ENCODE data around the gene TNP2.
"Not testable (repeated sequence)": the region's sequence is repeated elsewhere in the genome, so short reads cannot be mapped to it uniquely, and the experiment has no call there.

The TNP2 gene

DNA sequence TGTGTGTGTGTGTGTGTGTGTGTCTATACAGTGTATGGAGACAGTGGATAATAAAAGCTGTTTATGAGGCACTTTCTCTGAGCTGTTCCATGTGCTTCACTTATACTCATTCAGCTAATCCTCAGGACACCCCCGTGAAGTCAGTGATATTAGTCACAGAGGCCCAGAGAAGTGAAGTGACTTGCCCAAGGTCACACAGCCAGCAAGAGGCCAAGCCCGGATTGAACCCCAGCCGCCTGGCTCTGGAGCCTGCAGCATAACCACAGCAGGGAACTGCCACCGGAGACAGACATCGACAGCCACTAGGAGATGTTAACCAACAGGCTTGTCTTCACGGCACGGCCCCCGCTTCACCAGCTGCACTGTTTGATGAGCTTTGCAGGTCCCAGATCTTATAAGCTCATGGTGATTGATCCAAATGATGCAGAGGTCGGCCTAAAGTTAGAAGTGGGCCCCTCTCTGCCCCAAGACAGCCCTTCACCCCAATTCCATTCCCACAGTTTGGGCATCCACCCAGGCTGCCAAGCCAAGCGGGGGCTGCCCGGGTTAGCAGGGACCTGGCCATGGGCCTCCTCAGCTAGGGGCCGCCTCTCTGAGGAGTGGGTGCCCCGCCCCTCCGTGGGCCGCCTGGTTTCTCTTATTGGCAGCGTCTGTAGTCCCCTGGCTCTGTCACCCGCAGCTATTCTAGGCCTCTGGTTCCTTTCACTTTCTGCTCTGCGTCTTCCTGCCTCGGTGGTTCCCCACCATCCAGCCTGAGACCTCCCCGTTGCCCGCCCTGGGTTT, 44.0 kb downstream of the TNP2 start:
- H3K4me3 ChIP-seq (ENCODE audit: low read depth, low read length): no peak overlapping the region
- in situ Hi-C loops (cut with HindIII; ENCODE audit: low sequenced_read_pairs): no loop called here
- no peak for DNase-seq (ENCODE audit: low read depth, low spot score)
- TF ChIP-seq, protein P1, sequence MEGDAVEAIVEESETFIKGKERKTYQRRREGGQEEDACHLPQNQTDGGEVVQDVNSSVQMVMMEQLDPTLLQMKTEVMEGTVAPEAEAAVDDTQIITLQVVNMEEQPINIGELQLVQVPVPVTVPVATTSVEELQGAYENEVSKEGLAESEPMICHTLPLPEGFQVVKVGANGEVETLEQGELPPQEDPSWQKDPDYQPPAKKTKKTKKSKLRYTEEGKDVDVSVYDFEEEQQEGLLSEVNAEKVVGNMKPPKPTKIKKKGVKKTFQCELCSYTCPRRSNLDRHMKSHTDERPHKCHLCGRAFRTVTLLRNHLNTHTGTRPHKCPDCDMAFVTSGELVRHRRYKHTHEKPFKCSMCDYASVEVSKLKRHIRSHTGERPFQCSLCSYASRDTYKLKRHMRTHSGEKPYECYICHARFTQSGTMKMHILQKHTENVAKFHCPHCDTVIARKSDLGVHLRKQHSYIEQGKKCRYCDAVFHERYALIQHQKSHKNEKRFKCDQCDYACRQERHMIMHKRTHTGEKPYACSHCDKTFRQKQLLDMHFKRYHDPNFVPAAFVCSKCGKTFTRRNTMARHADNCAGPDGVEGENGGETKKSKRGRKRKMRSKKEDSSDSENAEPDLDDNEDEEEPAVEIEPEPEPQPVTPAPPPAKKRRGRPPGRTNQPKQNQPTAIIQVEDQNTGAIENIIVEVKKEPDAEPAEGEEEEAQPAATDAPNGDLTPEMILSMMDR (IDR thresholded peaks at IDR 0.05; ENCODE audit: low read depth, low read length): no peak

DNA sequence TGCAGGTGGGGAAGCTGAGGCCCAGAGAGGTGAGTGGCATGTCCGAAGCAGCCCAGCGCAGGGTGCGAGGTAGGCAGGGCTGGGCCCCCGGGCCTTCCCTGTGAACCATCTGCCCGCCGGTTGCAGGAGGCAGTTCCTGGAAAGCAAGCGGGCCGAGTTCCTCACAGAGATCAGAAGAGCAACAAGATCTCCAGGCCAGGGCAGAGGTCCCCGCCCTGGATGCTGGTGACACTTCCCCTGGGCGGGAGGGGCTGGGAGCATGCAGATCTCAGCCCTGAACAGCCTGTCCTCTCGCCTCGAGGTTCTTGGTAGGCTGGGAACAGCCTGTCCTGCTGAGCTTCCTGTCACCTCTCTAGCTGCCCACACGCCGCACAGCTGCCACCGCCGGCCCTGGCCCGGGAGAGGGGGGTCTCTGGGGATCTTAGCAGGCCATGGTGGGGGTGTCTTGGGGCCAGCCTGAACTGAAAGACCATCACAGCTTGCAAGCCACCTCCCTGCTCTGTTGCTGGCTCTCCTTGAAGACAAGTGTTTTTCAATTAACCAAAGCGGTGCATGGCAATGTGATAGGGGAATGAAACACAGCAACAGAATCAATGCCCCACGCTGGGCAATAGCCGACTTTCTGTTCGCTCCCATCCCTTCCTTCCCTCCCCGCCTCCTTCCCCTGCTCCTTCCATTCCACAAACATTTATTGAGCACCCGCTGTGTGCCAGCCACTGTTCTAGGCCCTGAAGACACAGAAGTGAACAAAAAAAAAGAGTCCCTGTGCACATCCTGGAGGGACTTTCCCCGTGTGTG, 44.8 kb downstream of the TNP2 start:
- TF ChIP-seq, protein P1 (IDR thresholded peaks at IDR 0.05; ENCODE audit: low read depth, low read length): no peak

GRCh38 chr16:11220507-11220906, 48.6 kb downstream of the TNP2 start:
- in situ Hi-C loops (cut with HindIII; ENCODE audit: low sequenced_read_pairs): not testable (repeated sequence)

More for the DNA sequence above, 44.8 kb downstream of the TNP2 start:
- no peak overlapping the region for H3K4me3 ChIP-seq (ENCODE audit: low read depth, low read length)
- in situ Hi-C loops (cut with HindIII; ENCODE audit: low sequenced_read_pairs): no loop called here
- DNase-seq (ENCODE audit: low read depth, low spot score): no peak

GRCh38 chr16:11219178-11219577, 49.9 kb downstream of the TNP2 start:
- no peak overlapping the region for H3K4me3 ChIP-seq (ENCODE audit: low read depth, low read length)
- in situ Hi-C loops (cut with HindIII; ENCODE audit: low sequenced_read_pairs): no loop called here

More at GRCh38 chr16:11220507-11220906, 48.6 kb downstream of the TNP2 start:
- not testable (repeated sequence) for DNase-seq (ENCODE audit: low read depth, low spot score); H3K4me3 ChIP-seq (ENCODE audit: low read depth, low read length)

DNA sequence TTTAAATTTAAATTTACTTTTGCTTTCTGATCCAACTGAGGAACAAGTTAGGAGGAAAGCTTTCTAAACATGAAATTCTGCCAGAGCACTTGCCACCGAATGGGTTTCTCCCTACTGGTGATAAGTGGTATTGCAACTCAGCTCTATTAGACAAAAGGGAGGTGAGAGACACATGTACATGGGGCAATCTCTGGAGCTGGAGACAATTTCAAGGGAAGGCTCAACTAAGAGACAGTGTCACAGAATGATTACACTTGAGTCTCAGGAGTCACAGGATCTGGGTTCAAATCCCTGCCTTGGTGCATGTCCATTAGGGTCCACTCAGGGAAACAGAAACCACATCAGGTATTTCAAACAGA, 50.5 kb downstream of the TNP2 start:
- no peak overlapping the region for H3K4me3 ChIP-seq (ENCODE audit: low read depth, low read length)
- DNase-seq (ENCODE audit: low read depth, low spot score): peak; percentile 26
- in situ Hi-C loops (cut with HindIII; ENCODE audit: low sequenced_read_pairs): no loop called here
- TF ChIP-seq, protein P1 (IDR thresholded peaks at IDR 0.05; ENCODE audit: low read depth, low read length): peak; percentile 57

More at GRCh38 chr16:11219178-11219577, 49.9 kb downstream of the TNP2 start:
- TF ChIP-seq, protein P1 (IDR thresholded peaks at IDR 0.05; ENCODE audit: low read depth, low read length): no peak
- DNase-seq (ENCODE audit: low read depth, low spot score): no peak

Data from astrocyte of the spinal cord (primary cell).